Measurements from ENCODE around the gene VMP1. TPM values are rescaled to one million over a fixed set of nuclear protein-coding genes. Genes with fewer than 3 reads are reported as not detected.
"Not testable (repeated sequence)": the region's sequence is repeated elsewhere in the genome, so short reads cannot be mapped to it uniquely, and the experiment has no call there.

VMP1 gene
- total RNA-seq, 1 experiment from 2014 or later = 83.1 TPM

GRCh38 chr17:59790418-59790817, 83.0 kb downstream of the VMP1 start:
- H2BK120ac ChIP-seq (ENCODE audit: low read depth, low read length, poor library complexity, severe bottlenecking); H3K56ac ChIP-seq (ENCODE audit: insufficient read length, low read depth, low read length); H3T11ph ChIP-seq (ENCODE audit: low read length); H3K14ac ChIP-seq (ENCODE audit: insufficient read depth, low read length); H2BK5ac ChIP-seq (ENCODE audit: insufficient read length, low read length); H3K23me2 ChIP-seq (ENCODE audit: insufficient read length, low read depth, low read length, poor library complexity, severe bottlenecking); H2AK5ac ChIP-seq (ENCODE audit: insufficient read length, low read length); H4K8ac ChIP-seq (replicated peaks; ENCODE audit: insufficient read length, low read depth, low read length); H3K4me2 ChIP-seq (ENCODE audit: insufficient read depth, insufficient read length, low read length); H4K91ac ChIP-seq (ENCODE audit: insufficient read length, low read depth, low read length); H3K36me3 Mint-ChIP-seq (ENCODE audit: insufficient read depth in 1 of 3, low read depth in 3 of 3); DNase-seq; H3K27ac ChIP-seq (ENCODE audit: insufficient read length, low read depth, low read length); H3K4ac ChIP-seq (ENCODE audit: low read depth, low read length); H3K79me1 ChIP-seq (ENCODE audit: insufficient read depth, low read depth, low read length, poor library complexity, severe bottlenecking); H3K79me2 ChIP-seq (ENCODE audit: insufficient read depth, low read length); H3K9me3 ChIP-seq (ENCODE audit: control insufficient read depth, low read depth, low read length); H2AFZ ChIP-seq (ENCODE audit: low read length); H3K9ac ChIP-seq (ENCODE audit: extremely low read depth, insufficient read length, low read length); H3K27me3 ChIP-seq (ENCODE audit: insufficient read depth, low read length); H2BK15ac ChIP-seq (ENCODE audit: low read depth, low read length); H3K18ac ChIP-seq (ENCODE audit: insufficient read length, low read depth, low read length); H3K23ac ChIP-seq (ENCODE audit: insufficient read length, low read depth, low read length); H3K9me3 Mint-ChIP-seq; H2BK12ac ChIP-seq (ENCODE audit: insufficient read length, low read depth, low read length); H3K27ac Mint-ChIP-seq; H3K27me3 Mint-ChIP-seq (ENCODE audit: low read depth); H2BK20ac ChIP-seq (ENCODE audit: low read depth, low read length, poor library complexity, severe bottlenecking); H3K4me3 Mint-ChIP-seq; H4K5ac ChIP-seq (ENCODE audit: insufficient read length, low read depth, low read length); H4K20me1 ChIP-seq (ENCODE audit: control insufficient read depth, insufficient read depth, insufficient read length); H3K4me1 ChIP-seq (ENCODE audit: insufficient read depth, low read length): not testable (repeated sequence)
- peaks cover 15% of the 10 kb centered on the region in 2 experiments for H3K4me1 Mint-ChIP-seq
- WGBS (ENCODE audit: extremely low coverage, insufficient read length, low lambda C conversion rate) = no CpG with 5 or more reads among the region's 6 CpGs

Measured in H9 (cell line).